Osteocyte (in vitro differentiated cells): ENCODE measurements around the gene SAMD15. TPM values are rescaled to one million over a fixed set of nuclear protein-coding genes. Genes with fewer than 3 reads are reported as not detected.
"Not testable (repeated sequence)": the region's sequence is repeated elsewhere in the genome, so short reads cannot be mapped to it uniquely, and the experiment has no call there.

ENCODE experiments used
- DNase-seq: peaks from one replicate; pipeline ENCODE4 v3.0.0; 2021; ENCODE audit warnings: mixed read lengths; ENCODE audit not compliant: unreplicated experiment; ENCODE audit errors: extremely low spot score
- H3K27ac Mint-ChIP-seq: one replicate; pipeline ENCODE4 v1.8.0; 2021; ENCODE audit warnings: mild to moderate bottlenecking, mixed read lengths; ENCODE audit not compliant: unreplicated experiment
- H3K27me3 Mint-ChIP-seq: one replicate; pipeline ENCODE4 v1.8.0; 2021; ENCODE audit warnings: mixed read lengths; ENCODE audit not compliant: unreplicated experiment
- H3K36me3 Mint-ChIP-seq: one replicate; pipeline ENCODE4 v1.8.0; 2021; ENCODE audit warnings: mixed read lengths; ENCODE audit not compliant: unreplicated experiment
- H3K4me1 Mint-ChIP-seq: one replicate; pipeline ENCODE4 v1.8.0; 2021; ENCODE audit warnings: mixed read lengths; ENCODE audit not compliant: unreplicated experiment
- H3K4me3 Mint-ChIP-seq: one replicate; pipeline ENCODE4 v1.8.0; 2021; ENCODE audit warnings: mild to moderate bottlenecking, moderate library complexity, mixed read lengths; ENCODE audit not compliant: unreplicated experiment
- H3K9me3 Mint-ChIP-seq: one replicate; pipeline ENCODE4 v1.8.0; 2021; ENCODE audit warnings: mixed read lengths; ENCODE audit not compliant: unreplicated experiment
- CTCF ChIP-seq: fragments of 200-600 bp; sonication (generic); IDR thresholded peaks from 2 replicates; pipeline ENCODE4 v1.5.0; 2021; ENCODE audit warnings: antibody characterized with exemption, mild to moderate bottlenecking, moderate library complexity
- total RNA-seq: library from RNA; stranded (reverse); gene quantifications from 2 replicates; pipeline ENCODE4 v1.2.1, GENCODE V29; 2021

The SAMD15 gene
- total RNA-seq, 1 donor from 2014 or later, result 2.2 TPM

DNA sequence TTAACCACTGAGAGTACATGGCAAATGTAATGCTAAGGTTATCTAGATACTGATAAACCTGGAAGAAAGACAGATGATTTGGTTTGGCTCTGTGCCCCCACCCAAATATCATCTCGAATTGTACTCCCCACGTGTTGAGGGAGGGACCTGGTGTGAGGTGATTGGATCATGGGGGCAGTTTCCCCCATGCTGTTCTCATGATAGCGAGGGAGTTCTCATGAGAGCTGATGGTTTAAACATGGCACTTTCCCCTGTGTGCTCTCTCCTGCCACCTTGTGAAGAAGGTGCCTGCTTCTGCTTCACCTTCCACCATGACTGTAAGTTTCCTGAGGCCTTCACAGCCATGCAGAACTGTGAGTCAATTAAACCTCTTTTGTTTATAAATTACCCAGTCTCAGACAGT, 32.0 kb downstream of the SAMD15 start:
- no peaks in the 10 kb centered on the region for H3K36me3 Mint-ChIP-seq
- no peak for DNase-seq
- peak; percentile 35 for TF ChIP-seq CTCF
- H3K4me1 Mint-ChIP-seq, result no peaks in the 10 kb centered on the region
- no peak overlapping the region for H3K27ac Mint-ChIP-seq
- H3K9me3 Mint-ChIP-seq, result no peaks in the 10 kb centered on the region
- no peaks in the 10 kb centered on the region for H3K27me3 Mint-ChIP-seq
- no peak overlapping the region for H3K4me3 Mint-ChIP-seq

DNA sequence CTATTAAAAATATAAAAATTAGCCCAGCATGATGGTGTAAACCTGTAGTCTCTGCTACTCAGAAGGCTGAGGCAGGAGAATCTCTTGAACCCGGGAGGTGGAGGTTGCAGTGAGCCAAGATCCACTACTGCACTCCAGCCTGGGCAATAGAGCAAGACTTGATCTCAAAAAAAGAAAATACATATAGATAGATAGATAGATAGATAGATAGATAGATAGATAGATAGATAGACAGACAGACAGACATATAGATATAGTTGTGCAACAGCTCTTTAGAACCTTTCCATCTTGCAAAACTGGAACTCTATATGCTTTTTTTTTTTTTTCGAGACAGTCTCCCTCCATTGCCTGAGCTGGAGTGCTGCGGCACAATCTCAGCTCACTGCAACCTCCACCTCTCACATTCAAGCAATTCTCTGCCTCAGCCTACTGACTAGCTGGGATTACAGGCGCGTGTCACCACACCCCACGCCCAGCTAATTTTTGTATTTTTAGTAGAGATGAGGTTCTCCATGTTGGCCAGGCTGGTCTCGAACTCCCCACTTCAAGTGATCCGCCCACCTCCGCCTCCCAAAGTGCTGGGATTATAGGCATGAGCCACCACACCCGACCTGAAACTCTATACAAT, 38.3 kb downstream of the SAMD15 start:
- H3K4me1 Mint-ChIP-seq, H3K4me3 Mint-ChIP-seq, H3K36me3 Mint-ChIP-seq, H3K27ac Mint-ChIP-seq, DNase-seq, H3K27me3 Mint-ChIP-seq: not testable (repeated sequence)
- H3K9me3 Mint-ChIP-seq, result peaks cover 13% of the 10 kb centered on the region

GRCh38 chr14:77416098-77416497, 38.9 kb downstream of the SAMD15 start:
- H3K9me3 Mint-ChIP-seq, result peaks cover 13% of the 10 kb centered on the region
- H3K4me1 Mint-ChIP-seq, H3K4me3 Mint-ChIP-seq, H3K27ac Mint-ChIP-seq, DNase-seq, H3K27me3 Mint-ChIP-seq, H3K36me3 Mint-ChIP-seq: not testable (repeated sequence)

DNA sequence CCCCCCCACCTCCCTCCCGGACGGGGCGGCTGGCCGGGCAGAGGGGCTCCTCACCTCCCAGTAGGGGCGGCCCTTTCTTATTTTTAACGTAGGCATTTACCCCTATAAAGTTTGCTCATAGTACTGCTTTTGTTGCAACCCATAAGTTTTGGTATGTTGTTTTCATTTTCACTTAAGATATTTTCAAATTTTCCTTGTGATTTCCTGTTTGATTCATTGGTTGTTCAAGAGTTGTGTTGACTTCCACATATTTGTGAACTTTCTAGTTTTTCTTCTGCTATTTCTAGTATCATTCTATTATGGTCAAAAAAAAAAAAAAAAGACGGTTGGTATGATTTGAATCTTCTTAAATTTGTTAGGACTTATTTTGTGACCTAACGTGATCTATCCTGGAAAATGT, 39.7 kb downstream of the SAMD15 start:
- Mint-ChIP-seq H3K4me3 (no peak overlapping the region), H3K9me3 (peaks cover 13% of the 10 kb centered on the region), H3K4me1 (peaks cover 5% of the 10 kb centered on the region), H3K36me3 (peaks cover 15% of the 10 kb centered on the region), H3K27ac (no peak overlapping the region), H3K27me3 (no peaks in the 10 kb centered on the region)
- no peak for DNase-seq
- no peak for TF ChIP-seq CTCF

DNA sequence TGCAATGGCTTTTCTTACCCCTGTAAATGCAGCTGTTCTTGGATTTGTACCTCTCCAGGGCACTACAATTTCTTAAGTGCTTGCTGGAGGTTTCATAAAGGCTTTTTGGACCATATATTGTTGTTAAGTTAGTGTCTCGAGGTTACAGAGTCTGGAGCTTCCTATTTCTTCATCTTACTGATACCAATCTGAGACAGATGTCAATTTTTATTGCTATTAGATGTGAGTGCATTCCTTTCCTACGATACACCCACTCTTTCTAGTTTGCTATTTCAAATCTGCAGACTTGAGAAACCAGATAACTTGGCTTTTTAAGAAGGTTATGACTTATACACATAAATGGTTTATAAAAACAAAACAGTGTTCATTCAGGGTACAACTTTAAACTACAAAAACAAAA, 44.0 kb downstream of the SAMD15 start:
- peaks cover 43% of the 10 kb centered on the region for H3K36me3 Mint-ChIP-seq
- H3K4me3 Mint-ChIP-seq, result no peak overlapping the region
- H3K27me3 Mint-ChIP-seq, result no peaks in the 10 kb centered on the region
- TF ChIP-seq CTCF, result no peak
- no peak for DNase-seq
- peaks cover 6% of the 10 kb centered on the region for H3K4me1 Mint-ChIP-seq
- H3K27ac Mint-ChIP-seq, result no peak overlapping the region
- H3K9me3 Mint-ChIP-seq, result peaks cover 13% of the 10 kb centered on the region

GRCh38 chr14:77423423-77423822, 46.2 kb downstream of the SAMD15 start, which contains the start of gene NOXRED1:
Gene NOXRED1 (minus strand): TSS chr14:77423523. CDS start chr14:77422889, 634 bp downstream.
- Mint-ChIP-seq H3K27me3 (no peaks in the 10 kb centered on the region), H3K36me3 (peaks cover 63% of the 10 kb centered on the region), H3K4me3 (no peak within 1 kb of the TSS), H3K4me1 (peaks cover 6% of the 10 kb centered on the region), H3K9me3 (peaks cover 7% of the 10 kb centered on the region), H3K27ac (no peak within 1 kb of the TSS)
- no peak for TF ChIP-seq CTCF
- no peak for DNase-seq
